ENCODE data around the gene KHK. TPM values are rescaled to one million over a fixed set of nuclear protein-coding genes. Genes with fewer than 3 reads are reported as not detected.

KHK gene
- total and polyA plus RNA-seq, 2 of the 8 experiments (the other 6 are each of a cell fraction or from before 2014, with no cell fraction given) = 11.0 to 17.7 TPM

DNA sequence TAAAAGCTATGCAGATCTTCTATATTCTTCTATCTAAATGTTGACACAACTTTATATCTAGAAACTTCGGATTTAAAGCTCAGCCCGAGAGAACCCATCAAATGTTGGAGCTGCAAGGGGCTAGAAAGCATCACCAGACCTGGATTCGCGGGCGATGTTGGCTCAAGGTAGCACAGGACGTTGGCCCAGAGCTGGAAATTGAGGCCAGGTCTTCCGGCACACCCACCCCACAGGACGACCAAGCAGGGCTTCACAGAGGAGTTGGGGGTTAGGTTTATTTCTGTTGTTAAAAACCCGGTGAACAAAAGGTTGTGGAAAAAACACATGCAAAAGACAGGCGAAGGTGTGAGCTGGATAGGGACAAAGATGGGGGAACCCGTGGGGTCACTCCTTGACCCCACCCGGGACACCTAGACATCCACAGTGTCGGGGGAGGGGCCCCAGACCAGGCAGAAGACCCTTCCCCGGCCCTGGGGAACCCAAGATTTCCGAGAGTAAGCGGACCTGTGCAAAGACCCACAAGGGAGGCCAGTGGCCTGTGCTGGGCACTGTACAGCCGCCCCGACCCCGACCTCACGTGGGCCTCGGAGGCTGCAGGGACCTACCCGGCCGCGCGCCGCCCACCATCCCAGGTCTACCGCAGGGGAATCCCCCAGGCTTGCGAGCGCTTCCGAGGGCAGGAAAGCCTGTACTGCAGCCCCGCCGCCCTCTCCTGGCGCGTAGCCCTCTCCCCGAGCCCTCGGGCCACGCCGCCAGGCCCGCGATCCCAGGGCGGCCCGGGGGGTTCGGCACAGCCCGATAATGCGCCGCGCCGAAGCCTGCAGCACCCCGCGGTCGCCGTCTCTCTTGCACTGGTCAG, 36.9 kb upstream of the KHK start (continued):
- TF ChIP-seq, protein P1, sequence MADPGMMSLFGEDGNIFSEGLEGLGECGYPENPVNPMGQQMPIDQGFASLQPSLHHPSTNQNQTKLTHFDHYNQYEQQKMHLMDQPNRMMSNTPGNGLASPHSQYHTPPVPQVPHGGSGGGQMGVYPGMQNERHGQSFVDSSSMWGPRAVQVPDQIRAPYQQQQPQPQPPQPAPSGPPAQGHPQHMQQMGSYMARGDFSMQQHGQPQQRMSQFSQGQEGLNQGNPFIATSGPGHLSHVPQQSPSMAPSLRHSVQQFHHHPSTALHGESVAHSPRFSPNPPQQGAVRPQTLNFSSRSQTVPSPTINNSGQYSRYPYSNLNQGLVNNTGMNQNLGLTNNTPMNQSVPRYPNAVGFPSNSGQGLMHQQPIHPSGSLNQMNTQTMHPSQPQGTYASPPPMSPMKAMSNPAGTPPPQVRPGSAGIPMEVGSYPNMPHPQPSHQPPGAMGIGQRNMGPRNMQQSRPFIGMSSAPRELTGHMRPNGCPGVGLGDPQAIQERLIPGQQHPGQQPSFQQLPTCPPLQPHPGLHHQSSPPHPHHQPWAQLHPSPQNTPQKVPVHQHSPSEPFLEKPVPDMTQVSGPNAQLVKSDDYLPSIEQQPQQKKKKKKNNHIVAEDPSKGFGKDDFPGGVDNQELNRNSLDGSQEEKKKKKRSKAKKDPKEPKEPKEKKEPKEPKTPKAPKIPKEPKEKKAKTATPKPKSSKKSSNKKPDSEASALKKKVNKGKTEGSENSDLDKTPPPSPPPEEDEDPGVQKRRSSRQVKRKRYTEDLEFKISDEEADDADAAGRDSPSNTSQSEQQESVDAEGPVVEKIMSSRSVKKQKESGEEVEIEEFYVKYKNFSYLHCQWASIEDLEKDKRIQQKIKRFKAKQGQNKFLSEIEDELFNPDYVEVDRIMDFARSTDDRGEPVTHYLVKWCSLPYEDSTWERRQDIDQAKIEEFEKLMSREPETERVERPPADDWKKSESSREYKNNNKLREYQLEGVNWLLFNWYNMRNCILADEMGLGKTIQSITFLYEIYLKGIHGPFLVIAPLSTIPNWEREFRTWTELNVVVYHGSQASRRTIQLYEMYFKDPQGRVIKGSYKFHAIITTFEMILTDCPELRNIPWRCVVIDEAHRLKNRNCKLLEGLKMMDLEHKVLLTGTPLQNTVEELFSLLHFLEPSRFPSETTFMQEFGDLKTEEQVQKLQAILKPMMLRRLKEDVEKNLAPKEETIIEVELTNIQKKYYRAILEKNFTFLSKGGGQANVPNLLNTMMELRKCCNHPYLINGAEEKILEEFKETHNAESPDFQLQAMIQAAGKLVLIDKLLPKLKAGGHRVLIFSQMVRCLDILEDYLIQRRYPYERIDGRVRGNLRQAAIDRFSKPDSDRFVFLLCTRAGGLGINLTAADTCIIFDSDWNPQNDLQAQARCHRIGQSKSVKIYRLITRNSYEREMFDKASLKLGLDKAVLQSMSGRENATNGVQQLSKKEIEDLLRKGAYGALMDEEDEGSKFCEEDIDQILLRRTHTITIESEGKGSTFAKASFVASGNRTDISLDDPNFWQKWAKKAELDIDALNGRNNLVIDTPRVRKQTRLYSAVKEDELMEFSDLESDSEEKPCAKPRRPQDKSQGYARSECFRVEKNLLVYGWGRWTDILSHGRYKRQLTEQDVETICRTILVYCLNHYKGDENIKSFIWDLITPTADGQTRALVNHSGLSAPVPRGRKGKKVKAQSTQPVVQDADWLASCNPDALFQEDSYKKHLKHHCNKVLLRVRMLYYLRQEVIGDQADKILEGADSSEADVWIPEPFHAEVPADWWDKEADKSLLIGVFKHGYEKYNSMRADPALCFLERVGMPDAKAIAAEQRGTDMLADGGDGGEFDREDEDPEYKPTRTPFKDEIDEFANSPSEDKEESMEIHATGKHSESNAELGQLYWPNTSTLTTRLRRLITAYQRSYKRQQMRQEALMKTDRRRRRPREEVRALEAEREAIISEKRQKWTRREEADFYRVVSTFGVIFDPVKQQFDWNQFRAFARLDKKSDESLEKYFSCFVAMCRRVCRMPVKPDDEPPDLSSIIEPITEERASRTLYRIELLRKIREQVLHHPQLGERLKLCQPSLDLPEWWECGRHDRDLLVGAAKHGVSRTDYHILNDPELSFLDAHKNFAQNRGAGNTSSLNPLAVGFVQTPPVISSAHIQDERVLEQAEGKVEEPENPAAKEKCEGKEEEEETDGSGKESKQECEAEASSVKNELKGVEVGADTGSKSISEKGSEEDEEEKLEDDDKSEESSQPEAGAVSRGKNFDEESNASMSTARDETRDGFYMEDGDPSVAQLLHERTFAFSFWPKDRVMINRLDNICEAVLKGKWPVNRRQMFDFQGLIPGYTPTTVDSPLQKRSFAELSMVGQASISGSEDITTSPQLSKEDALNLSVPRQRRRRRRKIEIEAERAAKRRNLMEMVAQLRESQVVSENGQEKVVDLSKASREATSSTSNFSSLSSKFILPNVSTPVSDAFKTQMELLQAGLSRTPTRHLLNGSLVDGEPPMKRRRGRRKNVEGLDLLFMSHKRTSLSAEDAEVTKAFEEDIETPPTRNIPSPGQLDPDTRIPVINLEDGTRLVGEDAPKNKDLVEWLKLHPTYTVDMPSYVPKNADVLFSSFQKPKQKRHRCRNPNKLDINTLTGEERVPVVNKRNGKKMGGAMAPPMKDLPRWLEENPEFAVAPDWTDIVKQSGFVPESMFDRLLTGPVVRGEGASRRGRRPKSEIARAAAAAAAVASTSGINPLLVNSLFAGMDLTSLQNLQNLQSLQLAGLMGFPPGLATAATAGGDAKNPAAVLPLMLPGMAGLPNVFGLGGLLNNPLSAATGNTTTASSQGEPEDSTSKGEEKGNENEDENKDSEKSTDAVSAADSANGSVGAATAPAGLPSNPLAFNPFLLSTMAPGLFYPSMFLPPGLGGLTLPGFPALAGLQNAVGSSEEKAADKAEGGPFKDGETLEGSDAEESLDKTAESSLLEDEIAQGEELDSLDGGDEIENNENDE (IDR thresholded peaks at IDR 0.05; ENCODE audit: insufficient replicate concordance, low read length) = no peak
